Activated CD4-positive, alpha-beta T cell treated with anti-CD3 and anti-CD28 coated beads for 36 hours (primary cell): ENCODE results near the gene DGKB. TPM values are rescaled to one million over a fixed set of nuclear protein-coding genes. Genes with fewer than 3 reads are reported as not detected.

Experiments
- ATAC-seq: fragments of 200-7000 bp; cut with Tn5 transposase; one replicate; pipeline ENCODE4 v1.10.0; 2021; ENCODE audit warnings: mild to moderate bottlenecking, moderate library complexity
- CTCF ChIA-PET: fragments of 350-600 bp; sonication (Branson Sonifier 250); formaldehyde crosslinking; loops from one replicate; lab custom pipeline; 2021; ENCODE audit warnings: antibody characterized with exemption; lab: Charles Lee
- POLR2A ChIA-PET: fragments of 350-600 bp; sonication (Branson Sonifier 250); formaldehyde crosslinking; loops from one replicate; lab custom pipeline; 2021; ENCODE audit warnings: antibody characterized with exemption, inconsistent platforms; lab: Charles Lee
- DNase-seq: peaks from one replicate; pipeline ENCODE4 v3.0.0-alpha.2; 2020
- H3K27ac Mint-ChIP-seq: one replicate; pipeline ENCODE4 v1.8.0; 2021; ENCODE audit warnings: mixed read lengths
- H3K27me3 Mint-ChIP-seq: one replicate; pipeline ENCODE4 v1.8.0; 2021; ENCODE audit warnings: mixed read lengths
- H3K36me3 Mint-ChIP-seq: one replicate; pipeline ENCODE4 v1.8.0; 2021; ENCODE audit warnings: low read depth, mixed read lengths
- H3K4me1 Mint-ChIP-seq: one replicate; pipeline ENCODE4 v1.8.0; 2021; ENCODE audit warnings: mixed read lengths
- H3K4me3 Mint-ChIP-seq: one replicate; pipeline ENCODE4 v1.8.0; 2021; ENCODE audit warnings: mild to moderate bottlenecking, moderate library complexity, mixed read lengths
- H3K9me3 Mint-ChIP-seq: one replicate; pipeline ENCODE4 v1.8.0; 2021; ENCODE audit warnings: low read depth, mixed read lengths
- intact Hi-C, 2 experiments: fragments of 100-400 bp; cut with DNase I in 1 of 2; cut with micrococcal nuclease in 1 of 2; formaldehyde crosslinking; loops; one replicate each; pipeline versions ENCODE4 v1.14.2 to v1.15.1; 2022 to 2024; cut with DNase I, micrococcal nuclease
- total RNA-seq, 2 experiments: library from RNA; stranded (reverse); gene quantifications; one replicate each; pipeline ENCODE4 v1.2.3, GENCODE V29; 2021

Gene DGKB
- total RNA-seq, 2 experiments from 2014 or later, result not detected

GRCh38 chr7:14322724-14323123 lies 579.8 kb downstream of the DGKB start:
- no peak overlapping the region for H3K4me3 Mint-ChIP-seq

GRCh38 chr7:14321947-14322346 lies 580.6 kb downstream of the DGKB start:
- Mint-ChIP-seq H3K36me3 (no peaks in the 10 kb centered on the region), H3K9me3 (peaks cover 7% of the 10 kb centered on the region), H3K27me3 (no peaks in the 10 kb centered on the region), H3K4me3 (no peak overlapping the region), H3K27ac (no peak overlapping the region), H3K4me1 (no peaks in the 10 kb centered on the region)
- ChIA-PET POLR2A (no interaction called here), CTCF (no interaction called here)
- intact Hi-C loops, result no loop called here
- no peak for ATAC-seq
- DNase-seq, result no peak

More at GRCh38 chr7:14322724-14323123, 579.8 kb downstream of the DGKB start:
- H3K27ac Mint-ChIP-seq, result no peak overlapping the region
- DNase-seq (no peak), ATAC-seq (no peak)
- H3K36me3 Mint-ChIP-seq, result no peaks in the 10 kb centered on the region
- H3K27me3 Mint-ChIP-seq, result no peaks in the 10 kb centered on the region
- H3K4me1 Mint-ChIP-seq, result no peaks in the 10 kb centered on the region
- POLR2A ChIA-PET, result no interaction called here
- CTCF ChIA-PET, result no interaction called here
- H3K9me3 Mint-ChIP-seq, result peaks cover 7% of the 10 kb centered on the region
- intact Hi-C loops, result no loop called here

DNA sequence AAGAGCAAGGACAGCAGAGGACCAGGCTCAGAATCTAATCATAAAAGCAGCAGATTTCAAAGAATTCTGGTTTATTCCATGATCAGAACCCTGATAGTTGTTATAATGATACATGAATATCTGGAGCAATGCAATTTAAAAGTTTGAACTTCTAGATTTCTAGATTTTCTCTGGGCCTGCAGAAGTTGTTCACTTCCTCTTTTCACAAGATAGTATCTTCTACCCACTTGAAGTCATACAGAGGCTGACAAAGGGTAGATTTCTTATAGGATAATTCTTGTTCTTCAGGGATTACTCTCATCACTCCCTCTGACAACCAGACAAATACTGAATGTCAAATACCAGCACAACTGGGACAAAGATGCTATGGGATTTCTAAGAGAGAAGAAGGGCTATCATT lies 593.1 kb downstream of the DGKB start:
- no peaks in the 10 kb centered on the region for H3K36me3 Mint-ChIP-seq
- H3K9me3 Mint-ChIP-seq, result peaks cover 7% of the 10 kb centered on the region
- POLR2A ChIA-PET, result no interaction called here
- intact Hi-C loops, result no loop called here
- CTCF ChIA-PET, result no interaction called here
- H3K4me3 Mint-ChIP-seq, result no peak overlapping the region
- H3K27ac Mint-ChIP-seq, result no peak overlapping the region
- DNase-seq, result no peak
- H3K27me3 Mint-ChIP-seq, result no peaks in the 10 kb centered on the region
- no peaks in the 10 kb centered on the region for H3K4me1 Mint-ChIP-seq
- no peak for ATAC-seq

GRCh38 chr7:14305233-14305866 lies 597.2 kb downstream of the DGKB start:
- Mint-ChIP-seq H3K27ac (no peak overlapping the region), H3K9me3 (peaks cover 7% of the 10 kb centered on the region), H3K4me1 (no peaks in the 10 kb centered on the region), H3K4me3 (no peak overlapping the region), H3K36me3 (no peaks in the 10 kb centered on the region), H3K27me3 (no peaks in the 10 kb centered on the region)
- intact Hi-C loops, result no loop called here
- ATAC-seq, result no peak
- no peak for DNase-seq
- CTCF ChIA-PET, result no interaction called here
- POLR2A ChIA-PET, result no interaction called here

- no peak for DNase-seq
- H3K36me3 Mint-ChIP-seq, result no peaks in the 10 kb centered on the region
- CTCF ChIA-PET, result no interaction called here
- POLR2A ChIA-PET, result no interaction called here
- no peaks in the 10 kb centered on the region for H3K27me3 Mint-ChIP-seq
- intact Hi-C loops, result no loop called here
- H3K4me1 Mint-ChIP-seq, result no peaks in the 10 kb centered on the region
- no peak overlapping the region for H3K4me3 Mint-ChIP-seq
- H3K27ac Mint-ChIP-seq, result no peak overlapping the region
- no peak for ATAC-seq
- H3K9me3 Mint-ChIP-seq, result peaks cover 3% of the 10 kb centered on the region
Measured at GRCh38 chr7:14303536-14303935, 599.0 kb downstream of the DGKB start.

DNA sequence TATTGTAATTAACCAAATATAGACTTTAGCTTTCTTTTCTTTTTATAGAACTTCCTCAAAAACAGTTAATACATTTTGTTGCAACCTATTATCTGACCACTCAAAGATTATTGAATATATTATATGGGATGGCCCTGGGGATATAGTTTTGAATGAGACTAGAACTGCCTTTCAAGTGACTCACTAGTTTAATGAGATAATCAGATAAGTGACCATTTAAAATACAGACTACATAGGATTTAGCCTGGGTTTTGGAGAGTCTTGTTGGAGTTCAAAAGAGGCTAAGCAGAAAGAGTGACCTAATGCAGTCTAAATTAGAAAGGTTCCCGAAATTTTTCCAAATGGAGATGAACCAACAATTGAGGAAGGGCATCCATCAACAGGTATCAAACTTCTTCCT lies 607.9 kb downstream of the DGKB start:
- intact Hi-C loops, result no loop called here
- H3K4me1 Mint-ChIP-seq, result no peaks in the 10 kb centered on the region
- ATAC-seq (no peak), DNase-seq (no peak)
- H3K27me3 Mint-ChIP-seq, result no peaks in the 10 kb centered on the region
- no peaks in the 10 kb centered on the region for H3K36me3 Mint-ChIP-seq
- POLR2A ChIA-PET, result no interaction called here
- H3K4me3 Mint-ChIP-seq, result no peak overlapping the region
- H3K9me3 Mint-ChIP-seq, result peaks cover 6% of the 10 kb centered on the region
- H3K27ac Mint-ChIP-seq, result no peak overlapping the region
- CTCF ChIA-PET, result no interaction called here

DNA sequence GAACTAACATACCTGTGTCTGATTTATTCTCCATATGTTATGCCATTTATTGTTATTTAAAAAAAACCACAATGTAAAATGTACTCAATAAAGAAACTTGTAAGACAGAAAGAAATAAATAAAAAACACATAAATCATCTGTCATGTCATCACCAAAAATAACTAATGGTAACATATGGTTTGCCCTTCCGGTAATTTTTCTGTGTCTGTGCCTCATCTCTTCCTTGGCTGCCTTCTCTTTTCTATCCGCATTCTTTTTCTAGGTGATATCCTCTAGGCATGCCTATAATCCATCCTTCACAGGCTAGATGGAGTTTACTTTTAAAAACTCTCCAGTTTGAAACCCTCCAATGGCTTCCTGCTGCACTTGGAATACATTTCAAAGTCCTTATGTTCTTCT lies 609.1 kb downstream of the DGKB start:
- Mint-ChIP-seq H3K27me3 (no peaks in the 10 kb centered on the region), H3K9me3 (peaks cover 6% of the 10 kb centered on the region), H3K4me1 (no peaks in the 10 kb centered on the region), H3K36me3 (no peaks in the 10 kb centered on the region), H3K4me3 (no peak overlapping the region), H3K27ac (no peak overlapping the region)
- DNase-seq (no peak), ATAC-seq (no peak)
- POLR2A ChIA-PET, result no interaction called here
- intact Hi-C loops, result no loop called here
- CTCF ChIA-PET, result no interaction called here

GRCh38 chr7:14292737-14293136 lies 609.8 kb downstream of the DGKB start:
- Mint-ChIP-seq H3K27me3 (no peaks in the 10 kb centered on the region), H3K27ac (no peak overlapping the region), H3K9me3 (peaks cover 6% of the 10 kb centered on the region), H3K4me1 (no peaks in the 10 kb centered on the region), H3K36me3 (no peaks in the 10 kb centered on the region), H3K4me3 (no peak overlapping the region)
- intact Hi-C loops, result no loop called here
- ATAC-seq, result no peak
- no peak for DNase-seq
- CTCF ChIA-PET, result no interaction called here
- POLR2A ChIA-PET, result no interaction called here

DNA sequence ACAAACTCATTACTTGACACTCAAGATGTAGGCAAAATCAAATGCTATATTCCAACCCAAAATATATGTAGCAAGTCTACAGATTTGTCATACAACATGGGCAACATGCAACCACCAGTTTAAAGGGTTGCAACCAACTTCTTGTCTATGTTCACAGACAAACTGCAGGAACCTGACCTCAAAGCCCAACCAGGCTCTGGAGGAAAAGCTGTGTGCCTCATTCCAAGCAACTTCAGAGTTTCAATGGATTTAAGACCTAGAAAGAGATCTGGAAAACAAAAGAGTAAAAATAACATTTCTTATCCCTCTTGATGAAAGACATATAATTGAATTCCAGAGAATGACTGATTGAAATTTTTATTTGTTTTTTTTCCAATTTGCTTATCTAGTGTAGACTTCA lies 612.6 kb downstream of the DGKB start:
- Mint-ChIP-seq H3K4me3 (no peak overlapping the region), H3K27ac (no peak overlapping the region), H3K4me1 (no peaks in the 10 kb centered on the region), H3K36me3 (no peaks in the 10 kb centered on the region), H3K9me3 (peaks cover 4% of the 10 kb centered on the region), H3K27me3 (no peaks in the 10 kb centered on the region)
- POLR2A ChIA-PET, result no interaction called here
- intact Hi-C loops, result no loop called here
- CTCF ChIA-PET, result no interaction called here
- DNase-seq (no peak), ATAC-seq (no peak)

GRCh38 chr7:14288701-14289100 lies 613.9 kb downstream of the DGKB start:
- Mint-ChIP-seq H3K27me3 (no peaks in the 10 kb centered on the region), H3K9me3 (peaks cover 4% of the 10 kb centered on the region), H3K36me3 (no peaks in the 10 kb centered on the region), H3K4me1 (no peaks in the 10 kb centered on the region), H3K4me3 (no peak overlapping the region), H3K27ac (no peak overlapping the region)
- DNase-seq (no peak), ATAC-seq (no peak)
- intact Hi-C loops, result no loop called here
- CTCF ChIA-PET, result no interaction called here
- POLR2A ChIA-PET, result no interaction called here

DNA sequence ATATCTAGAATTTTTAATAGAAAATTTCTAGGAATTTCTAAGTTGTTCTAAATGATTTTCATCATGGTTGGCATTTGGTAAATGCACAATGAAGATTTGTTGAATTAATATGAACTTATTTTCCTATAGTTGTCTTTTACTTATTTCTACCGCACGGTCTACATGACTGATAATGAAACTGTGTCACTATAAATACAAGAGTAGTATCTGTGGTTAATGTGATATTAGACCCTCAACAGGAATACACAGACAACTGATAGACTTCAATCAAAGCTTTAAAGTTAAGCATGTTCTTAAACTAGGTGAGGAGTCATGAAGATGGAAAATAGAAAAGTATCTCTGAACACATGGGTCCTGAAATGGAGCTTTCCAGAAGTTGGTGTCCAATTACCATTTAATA lies 615.2 kb downstream of the DGKB start:
- H3K36me3 Mint-ChIP-seq, result no peaks in the 10 kb centered on the region
- H3K27ac Mint-ChIP-seq, result no peak overlapping the region
- intact Hi-C loops, result no loop called here
- POLR2A ChIA-PET, result no interaction called here
- CTCF ChIA-PET, result no interaction called here
- no peak for DNase-seq
- H3K9me3 Mint-ChIP-seq, result peaks cover 2% of the 10 kb centered on the region
- no peak overlapping the region for H3K4me3 Mint-ChIP-seq
- no peak for ATAC-seq
- no peaks in the 10 kb centered on the region for H3K27me3 Mint-ChIP-seq
- H3K4me1 Mint-ChIP-seq, result no peaks in the 10 kb centered on the region

GRCh38 chr7:14286036-14286435 lies 616.5 kb downstream of the DGKB start:
- Mint-ChIP-seq H3K36me3 (no peaks in the 10 kb centered on the region), H3K27me3 (no peaks in the 10 kb centered on the region), H3K9me3 (no peaks in the 10 kb centered on the region), H3K4me3 (no peak overlapping the region), H3K4me1 (no peaks in the 10 kb centered on the region), H3K27ac (no peak overlapping the region)
- ChIA-PET POLR2A (no interaction called here), CTCF (no interaction called here)
- intact Hi-C loops, result no loop called here
- DNase-seq, result no peak
- no peak for ATAC-seq
